K562 (cell line): Measurements from ENCODE around the gene SLC31A1. TPM values are rescaled to one million over a fixed set of nuclear protein-coding genes. Genes with fewer than 3 reads are reported as not detected.

Source experiments
- ATAC-seq: fragments of 200-7000 bp; cut with Tn5 transposase; 3 replicates; pipeline ENCODE4 v1.9.1; 2020; ENCODE audit warnings: moderate library complexity
- BruUV-seq: library from RNA; stranded (reverse); fragments of 400-500 nt; replicated peaks from 2 replicates; lab custom pipeline; 2021; lab: Mats Ljungman, UMichigan
- CTCF ChIA-PET: fragments of 300-600 bp; formaldehyde crosslinking; extraction: SDS; loops from one replicate; lab custom pipeline; 2021; ENCODE audit warnings: low intra/inter-chr PET ratio; lab: Yijun Ruan, JAX
- POLR2A ChIA-PET: fragments of 300-600, 350-650 bp; sonication (Branson Sonifier 250); formaldehyde crosslinking; extraction: SDS; loops from one replicate; lab custom pipeline; 2021; ENCODE audit warnings: antibody characterized with exemption, inconsistent platforms; lab: Yijun Ruan, JAX
- DNase-seq, 4 experiments: peaks; one replicate each; pipeline versions ENCODE4 v3.0.0 to v3.0.0-alpha.2; 2011 to 2018; ENCODE audit warnings: low spot score in 3 of 4, mixed read lengths in 3 of 4; ENCODE audit errors: extremely low read depth in 1 of 4
- FAIRE-seq: peaks from 2 replicates; lab custom pipeline; 2011; peaks lifted over from hg19 to GRCh38; lab: Jason Lieb, UNC
- H2AFZ ChIP-seq: 2 replicates; pipeline ENCODE4 v1.6.0; 2011; ENCODE audit warnings: low read depth, low read length, control low read depth, inconsistent platforms
- H3K27ac ChIP-seq: fragments of 200-600 bp; 3 replicates; pipeline ENCODE4 v1.8.0; 2011; ENCODE audit warnings: low read depth, mild to moderate bottlenecking, control low read depth, inconsistent platforms, low read length, moderate library complexity, mixed read lengths; ENCODE audit errors: extremely low read depth
- H3K27me3 ChIP-seq, 2 experiments: fragments of 300-600 bp in 1 of 2; 2 replicates in 1 of 2; 3 replicates in 1 of 2; pipeline versions ENCODE4 v1.6.0 to v1.8.0; 2011; ENCODE audit warnings: inconsistent platforms in 2 of 2, low read length in 2 of 2, mild to moderate bottlenecking in 1 of 2, mixed read lengths in 1 of 2, moderate library complexity in 1 of 2; ENCODE audit not compliant: control insufficient read depth in 2 of 2, insufficient read depth in 2 of 2
- H3K36me3 ChIP-seq: fragments of 300-600 bp; 3 replicates; pipeline ENCODE4 v1.8.0; 2011; ENCODE audit warnings: mild to moderate bottlenecking, low read length, inconsistent platforms; ENCODE audit not compliant: control insufficient read depth, insufficient read depth
- H3K4me1 ChIP-seq, 2 experiments: fragments of 200-600 bp in 1 of 2; replicated peaks in 1 of 2; 2 replicates in 1 of 2; 3 replicates in 1 of 2; pipeline versions ENCODE4 v1.5.1 to v1.8.0; 2011; ENCODE audit warnings: inconsistent platforms in 2 of 2, low read length in 2 of 2, mild to moderate bottlenecking in 1 of 2, mixed read lengths in 1 of 2, moderate library complexity in 1 of 2; ENCODE audit not compliant: control insufficient read depth in 2 of 2, insufficient read depth in 2 of 2
- H3K4me2 ChIP-seq: 2 replicates; pipeline ENCODE4 v1.6.1; 2011; ENCODE audit warnings: low read length, control low read depth, inconsistent platforms, mixed read lengths; ENCODE audit not compliant: insufficient read depth
- H3K4me3 ChIP-seq: fragments of 200-600 bp; sonication (generic), shearing (Covaris generic); 2 replicates; pipeline ENCODE4 v1.5.1; 2016; ENCODE audit warnings: control low read depth, inconsistent platforms
- H3K79me2 ChIP-seq: fragments of 200-600 bp; 3 replicates; pipeline ENCODE4 v1.8.0; 2011; ENCODE audit warnings: low read length, inconsistent platforms; ENCODE audit not compliant: control insufficient read depth, insufficient read depth
- H3K9ac ChIP-seq, 2 experiments: 2 replicates each; pipeline versions ENCODE4 v1.6.0 to v1.6.1; 2011; ENCODE audit warnings: low read depth in 2 of 2, low read length in 2 of 2, control low read depth in 1 of 2, inconsistent platforms in 1 of 2, mild to moderate bottlenecking in 1 of 2, mixed read lengths in 1 of 2; ENCODE audit not compliant: insufficient read depth in 1 of 2
- H3K9me1 ChIP-seq: one replicate; pipeline ENCODE4 v1.6.0; 2011; ENCODE audit warnings: inconsistent platforms, mild to moderate bottlenecking, low read length, moderate library complexity; ENCODE audit not compliant: control insufficient read depth, insufficient read depth
- H3K9me3 ChIP-seq: replicated peaks from 2 replicates; pipeline ENCODE4 v1.5.1; 2011; ENCODE audit warnings: low read depth, low read length, inconsistent platforms; ENCODE audit not compliant: control insufficient read depth, insufficient read depth
- H4K20me1 ChIP-seq: replicated peaks from 2 replicates; pipeline ENCODE4 v1.6.1; 2011; ENCODE audit warnings: low read length, inconsistent platforms, mixed read lengths; ENCODE audit not compliant: control insufficient read depth, insufficient read depth
- EP300 ChIP-seq: IDR thresholded peaks from 2 replicates; pipeline ENCODE4 v1.6.1; 2012; ENCODE audit warnings: low read length, improper control_type of control experiment
- FOXA1 ChIP-seq: fragments of 450-650 bp; IDR thresholded peaks from 2 replicates; pipeline ENCODE4 v1.6.1; 2016; ENCODE audit warnings: mild to moderate bottlenecking, borderline replicate concordance
- MLLT1 ChIP-seq, 2 experiments: fragments of 450-650 bp; IDR thresholded peaks; 2 replicates each; pipeline ENCODE4 v1.6.1; 2016
- RBFOX2 ChIP-seq: fragments of 200-400 bp; formaldehyde crosslinking; IDR thresholded peaks from 2 replicates; pipeline ENCODE4 v1.6.1; 2017; ENCODE audit warnings: low read depth, mild to moderate bottlenecking, low read length, moderate library complexity
- RBM25 ChIP-seq: fragments of 200-400 bp; formaldehyde crosslinking; IDR thresholded peaks from 2 replicates; pipeline ENCODE4 v1.6.1; 2018; ENCODE audit warnings: low read length, low read depth, moderate library complexity; ENCODE audit not compliant: severe bottlenecking
- VEZF1 ChIP-seq: fragments of 200-800 bp; sonication (Bioruptor generic); IDR thresholded peaks from 2 replicates; pipeline ENCODE4 v1.6.1; 2017; ENCODE audit warnings: missing genetic modification characterization, missing compliant biosample characterization
- ZBTB11 ChIP-seq, 3 experiments: fragments of 200-800 bp in 1 of 3; fragments of 250-450 bp in 1 of 3; fragments of 450-650 bp in 1 of 3; sonication (Bioruptor Pico) in 1 of 3; sonication (Bioruptor generic) in 1 of 3; formaldehyde crosslinking in 1 of 3; IDR thresholded peaks; 2 replicates each; pipeline versions ENCODE4 v1.6.1 to v1.8.0; 2016 to 2022; ENCODE audit warnings: mild to moderate bottlenecking in 2 of 3, missing genetic modification characterization in 2 of 3, missing compliant biosample characterization in 1 of 3, moderate library complexity in 1 of 3
- ZNF133 ChIP-seq: fragments of 250-450 bp; sonication (Bioruptor Pico); IDR thresholded peaks from 2 replicates; pipeline ENCODE4 v1.4.0; 2020; ENCODE audit warnings: mild to moderate bottlenecking
- WGBS: fragments of 100-300 bp; shearing (Covaris generic); methylation state at CpG from one replicate; pipeline ENCODE4 v1.1.6; 2016; ENCODE audit warnings: low coverage, mixed read lengths; ENCODE audit not compliant: insufficient coverage; ENCODE audit errors: missing lambda C conversion rate; 5-methylcytosine and 5-hydroxymethylcytosine counted together
- in situ Hi-C: fragments of 300-500 bp; cut with MboI; formaldehyde crosslinking; loops from 4 replicates; pipeline ENCODE4 v1.15.0; 2018; ENCODE audit warnings: inconsistent platforms, mixed read lengths
- intact Hi-C: fragments of 100-400 bp; cut with micrococcal nuclease; formaldehyde crosslinking; loops from 2 replicates; pipeline ENCODE4 v1.14.2; 2022
- polyA plus RNA-seq, 8 experiments: library from polyadenylated mRNA; depleted of rRNA in 4 of 8; stranded (reverse) in 5 of 8; unstranded in 3 of 8; fragments of >200 nt; fragmentation: Nextera tagmentation in 2 of 8; fragmentation: Illumina TruSeq in 1 of 8; extraction: Ambion mirVana in 2 of 8; extraction: Trizol in 1 of 8; gene quantifications; 2 replicates each; pipeline versions ENCODE4 v1.2.1 to v1.2.3, GENCODE V29; 2011 to 2014; ENCODE audit warnings: inconsistent platforms in 1 of 8, missing spikeins in 1 of 8
- total RNA-seq, 7 experiments: library from RNA; depleted of rRNA in 6 of 7; stranded (reverse); fragments of >200 nt in 6 of 7; fragmentation: Illumina TruSeq in 2 of 7; extraction: Trizol in 2 of 7; gene quantifications; 2 replicates each; pipeline versions ENCODE4 v1.2.1 to v1.2.3, GENCODE V29; 2011 to 2021; ENCODE audit warnings: low replicate concordance in 1 of 7
- TF ChIP-seq, protein P1 (sequence below): IDR thresholded peaks from 2 replicates; pipeline ENCODE4 v1.6.1; 2011; ENCODE audit warnings: borderline replicate concordance, low read depth, mild to moderate bottlenecking, moderate library complexity, low read length; ENCODE audit not compliant: insufficient read depth, poor library complexity, severe bottlenecking
- TF ChIP-seq, protein P2 (sequence below): fragments of 450-650 bp; formaldehyde crosslinking; IDR thresholded peaks from 2 replicates; pipeline ENCODE4 v1.4.0; 2020; ENCODE audit warnings: mild to moderate bottlenecking, moderate library complexity

Gene SLC31A1
- total and polyA plus RNA-seq, 9 of the 15 experiments (the other 6 are each of a cell fraction or from before 2014, with no cell fraction given): 15.4 to 40.7 (median 25.9) TPM

DNA sequence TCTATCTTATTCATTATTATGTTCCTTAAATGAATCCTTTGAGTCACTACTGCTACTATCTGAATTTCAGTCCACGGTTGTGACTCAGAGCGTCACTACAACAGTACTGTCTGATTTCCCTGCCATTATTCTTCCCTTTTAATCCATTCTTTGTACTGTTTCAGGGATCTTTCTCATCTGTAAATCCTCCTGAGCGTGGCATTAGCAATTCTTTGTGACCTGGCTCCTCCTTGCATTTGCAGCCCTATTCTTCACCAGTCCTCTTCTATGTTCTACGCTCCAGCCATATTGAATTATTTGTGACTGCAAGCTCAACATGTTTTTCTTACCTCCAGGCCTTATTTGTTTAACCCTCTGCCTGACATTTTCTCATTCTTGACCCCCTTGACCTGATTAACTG, 60.0 kb downstream of the SLC31A1 start (continued):
- no peak for TF ChIP-seq MLLT1 (IDR thresholded peaks at IDR 0.05)

DNA sequence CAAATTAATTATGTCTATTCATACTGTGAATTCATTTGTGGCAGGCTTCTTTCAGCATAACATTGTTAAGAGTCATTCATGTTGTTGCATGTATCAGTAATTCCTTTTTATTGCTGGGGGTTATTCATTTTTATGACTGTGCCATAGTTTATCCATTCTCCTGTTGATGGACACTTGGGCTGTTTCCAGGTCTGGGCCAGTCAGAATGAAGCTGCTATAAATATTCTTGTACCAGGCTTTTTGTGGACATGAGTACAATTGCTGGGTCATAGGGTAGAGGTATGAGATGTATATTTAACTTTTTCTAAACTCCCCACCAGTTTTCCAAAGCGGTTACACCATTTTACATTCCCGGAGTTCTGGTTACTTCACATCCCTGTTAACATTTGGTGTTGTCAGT, 67.7 kb downstream of the SLC31A1 start:
- Histone ChIP-seq H2AFZ (no peak overlapping the region), H3K36me3 (peaks cover 90% of the 10 kb centered on the region), H3K79me2 (no peaks in the 10 kb centered on the region), H3K4me3 (no peak overlapping the region), H3K9ac (no peak overlapping the region), H3K4me2 (no peak overlapping the region), H3K27me3 (no peaks in the 10 kb centered on the region), H3K4me1 (peaks cover 0 to 5% of the 10 kb centered on the region in 2 experiments; a peak in 2 of 5 replicates), H3K9me1 (no peaks in the 10 kb centered on the region), H4K20me1 (no peaks in the 10 kb centered on the region), H3K27ac (no peak overlapping the region), H3K9me3 (no peaks in the 10 kb centered on the region)
- POLR2A ChIA-PET: no interaction called here
- CTCF ChIA-PET: no interaction called here
- DNase-seq: no peak
- no peak for FAIRE-seq
- BruUV-seq: no TSS peak
- intact Hi-C loops (no loop called here), in situ Hi-C loops (no loop called here)
- WGBS: 98% methylated on average over 2 of the region's 2 CpGs
- ATAC-seq: no peak
- TF ChIP-seq RBFOX2 (no peak), VEZF1 (no peak), FOXA1 (no peak), EP300 (no peak), RBM25 (no peak), ZBTB11 (CRISPR knock-in tag; IDR thresholded peaks at IDR 0.05) (no peak), ZNF133 (CRISPR knock-in tag) (no peak)
- TF ChIP-seq, protein P1, sequence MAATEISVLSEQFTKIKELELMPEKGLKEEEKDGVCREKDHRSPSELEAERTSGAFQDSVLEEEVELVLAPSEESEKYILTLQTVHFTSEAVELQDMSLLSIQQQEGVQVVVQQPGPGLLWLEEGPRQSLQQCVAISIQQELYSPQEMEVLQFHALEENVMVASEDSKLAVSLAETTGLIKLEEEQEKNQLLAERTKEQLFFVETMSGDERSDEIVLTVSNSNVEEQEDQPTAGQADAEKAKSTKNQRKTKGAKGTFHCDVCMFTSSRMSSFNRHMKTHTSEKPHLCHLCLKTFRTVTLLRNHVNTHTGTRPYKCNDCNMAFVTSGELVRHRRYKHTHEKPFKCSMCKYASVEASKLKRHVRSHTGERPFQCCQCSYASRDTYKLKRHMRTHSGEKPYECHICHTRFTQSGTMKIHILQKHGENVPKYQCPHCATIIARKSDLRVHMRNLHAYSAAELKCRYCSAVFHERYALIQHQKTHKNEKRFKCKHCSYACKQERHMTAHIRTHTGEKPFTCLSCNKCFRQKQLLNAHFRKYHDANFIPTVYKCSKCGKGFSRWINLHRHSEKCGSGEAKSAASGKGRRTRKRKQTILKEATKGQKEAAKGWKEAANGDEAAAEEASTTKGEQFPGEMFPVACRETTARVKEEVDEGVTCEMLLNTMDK: no peak
- TF ChIP-seq, protein P2, sequence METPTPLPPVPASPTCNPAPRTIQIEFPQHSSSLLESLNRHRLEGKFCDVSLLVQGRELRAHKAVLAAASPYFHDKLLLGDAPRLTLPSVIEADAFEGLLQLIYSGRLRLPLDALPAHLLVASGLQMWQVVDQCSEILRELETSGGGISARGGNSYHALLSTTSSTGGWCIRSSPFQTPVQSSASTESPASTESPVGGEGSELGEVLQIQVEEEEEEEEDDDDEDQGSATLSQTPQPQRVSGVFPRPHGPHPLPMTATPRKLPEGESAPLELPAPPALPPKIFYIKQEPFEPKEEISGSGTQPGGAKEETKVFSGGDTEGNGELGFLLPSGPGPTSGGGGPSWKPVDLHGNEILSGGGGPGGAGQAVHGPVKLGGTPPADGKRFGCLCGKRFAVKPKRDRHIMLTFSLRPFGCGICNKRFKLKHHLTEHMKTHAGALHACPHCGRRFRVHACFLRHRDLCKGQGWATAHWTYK (CRISPR knock-in tag): no peak
